Measurements from ENCODE around the gene LIMS1. TPM values are rescaled to one million over a fixed set of nuclear protein-coding genes. Genes with fewer than 3 reads are reported as not detected.

The LIMS1 gene
- total and polyA plus RNA-seq, 2 of the 13 experiments (the other 11 are each of a cell fraction or from before 2014, with no cell fraction given): 38.3 to 49.6 TPM

- TF ChIP-seq MTA1 (CRISPR knock-in tag; IDR thresholded peaks at IDR 0.05; ENCODE audit: borderline replicate concordance): peak; percentile 92
- peak; percentile 96 for TF ChIP-seq MAF1 (CRISPR knock-in tag; IDR thresholded peaks at IDR 0.05; ENCODE audit: borderline replicate concordance)
- TF ChIP-seq SCMH1 (CRISPR knock-in tag; IDR thresholded peaks at IDR 0.05; ENCODE audit: borderline replicate concordance): no peak
- TF ChIP-seq NFIC (IDR thresholded peaks at IDR 0.05; ENCODE audit: low read length): peak; percentile 49; the same call in 1 of the 2 replicates
- no peak for TF ChIP-seq ZNF646 (CRISPR knock-in tag; IDR thresholded peaks at IDR 0.05)
- peak; percentile 72; the same call in 1 of the 2 replicates for TF ChIP-seq PRDM15 (CRISPR knock-in tag; IDR thresholded peaks at IDR 0.05)
- TF ChIP-seq SIN3A (IDR thresholded peaks at IDR 0.05; ENCODE audit: borderline replicate concordance, low read depth, low read length): peak; percentile 57; the same call in 1 of the 2 replicates
- peak; percentile 89 for TF ChIP-seq MIER2 (CRISPR knock-in tag; IDR thresholded peaks at IDR 0.05)
- TF ChIP-seq NAIF1 (CRISPR knock-in tag; IDR thresholded peaks at IDR 0.05; ENCODE audit: borderline replicate concordance): peak; percentile 92
- TF ChIP-seq DDIT3 (CRISPR knock-in tag; IDR thresholded peaks at IDR 0.05): no peak
- peak; percentile 86 for TF ChIP-seq TEAD3 (CRISPR knock-in tag; optimal IDR thresholded peaks at IDR 0.05; ENCODE audit: borderline replicate concordance)
- TF ChIP-seq ZNF775 (CRISPR knock-in tag; IDR thresholded peaks at IDR 0.05; ENCODE audit: borderline replicate concordance): 0 out of 2 replicates have a peak, but pooled peaks have one; percentile 77
- TF ChIP-seq MTF2 (CRISPR knock-in tag; IDR thresholded peaks at IDR 0.05; ENCODE audit: borderline replicate concordance): no peak; the same call in 1 of the 2 replicates
- no peak for TF ChIP-seq NCOA5 (CRISPR knock-in tag; IDR thresholded peaks at IDR 0.05)
- peak; percentile 95 for TF ChIP-seq ZBTB7A (CRISPR knock-in tag; IDR thresholded peaks at IDR 0.05)
- peak; percentile 95 for TF ChIP-seq ZNF235 (CRISPR knock-in tag; IDR thresholded peaks at IDR 0.05; ENCODE audit: borderline replicate concordance)
- no peak for TF ChIP-seq NR3C1 (CRISPR knock-in tag; IDR thresholded peaks at IDR 0.05)
- no peak; the same call in none of the 2 replicates for TF ChIP-seq ZNF746 (CRISPR knock-in tag; IDR thresholded peaks at IDR 0.05)
- 0 out of 2 replicates have a peak, but pooled peaks have one; percentile 67 for TF ChIP-seq ZNF615 (CRISPR knock-in tag; IDR thresholded peaks at IDR 0.05; ENCODE audit: borderline replicate concordance)
These were observed 185.1 kb downstream of the LIMS1 start, which contains the start of gene RANBP2 (continued) for GRCh38 chr2:108719149-108720044.
